GM21447 (cell line): ENCODE results near the gene ZNF454.

ENCODE experiments used
- ATAC-seq: cut with Tn5 transposase; IDR thresholded peaks from one replicate; pipeline ENCODE4 v1.9.1; 2021; ENCODE audit not compliant: unreplicated experiment

Gene ZNF454

GRCh38 chr5:178992291-178992895 is 51.4 kb downstream of the ZNF454 start:
- ATAC-seq = no peak

- ATAC-seq = no peak
Measured at GRCh38 chr5:178993236-178993765, 52.3 kb downstream of the ZNF454 start.

GRCh38 chr5:178993955-178994579 is 53.1 kb downstream of the ZNF454 start:
- no peak for ATAC-seq

GRCh38 chr5:178994580-178995340 is 53.8 kb downstream of the ZNF454 start, which contains the start of gene GRM6:
GRM6 (minus strand) TSS chr5:178995320; CDS start chr5:178994944, 376 bp downstream.
- ATAC-seq = no peak

DNA sequence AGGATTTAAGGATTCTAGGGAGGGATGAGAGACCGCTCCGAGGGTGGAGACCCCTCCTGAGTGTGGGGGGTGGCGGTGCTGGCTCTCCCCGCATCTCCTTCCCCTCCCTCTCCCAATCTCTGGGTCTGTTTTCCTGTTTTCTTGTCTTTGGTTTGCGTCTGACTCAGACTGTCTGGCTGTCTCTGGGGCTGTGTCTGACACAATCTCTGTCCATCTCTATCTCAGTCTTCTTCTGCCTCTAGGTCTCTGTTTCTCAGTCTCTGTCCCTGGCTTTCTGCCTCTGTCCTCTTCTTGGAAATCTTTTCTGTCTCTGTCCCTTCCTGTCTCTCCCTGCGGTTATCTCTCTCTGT is 54.3 kb downstream of the ZNF454 start:
- ATAC-seq = no peak

DNA sequence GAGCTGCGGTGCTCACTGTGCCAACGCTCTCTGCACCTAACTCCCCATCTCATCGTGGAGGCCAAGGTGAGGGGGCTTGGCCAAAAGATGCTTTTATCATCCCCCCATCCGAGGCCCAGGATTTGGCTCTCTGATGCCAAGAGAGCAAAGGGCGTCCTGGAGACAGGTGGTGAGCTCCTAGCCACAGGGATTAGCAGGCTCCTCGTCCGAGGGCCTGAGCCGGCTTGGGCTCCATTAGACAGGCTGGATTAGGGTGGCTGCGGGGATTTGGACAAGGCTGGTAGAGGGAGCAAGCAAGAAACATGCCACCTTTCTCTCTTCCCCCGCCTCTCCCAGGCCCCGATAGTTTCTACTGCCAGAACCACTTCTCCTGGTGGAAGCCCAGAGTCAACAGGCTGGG is 55.2 kb downstream of the ZNF454 start:
- no peak for ATAC-seq

DNA sequence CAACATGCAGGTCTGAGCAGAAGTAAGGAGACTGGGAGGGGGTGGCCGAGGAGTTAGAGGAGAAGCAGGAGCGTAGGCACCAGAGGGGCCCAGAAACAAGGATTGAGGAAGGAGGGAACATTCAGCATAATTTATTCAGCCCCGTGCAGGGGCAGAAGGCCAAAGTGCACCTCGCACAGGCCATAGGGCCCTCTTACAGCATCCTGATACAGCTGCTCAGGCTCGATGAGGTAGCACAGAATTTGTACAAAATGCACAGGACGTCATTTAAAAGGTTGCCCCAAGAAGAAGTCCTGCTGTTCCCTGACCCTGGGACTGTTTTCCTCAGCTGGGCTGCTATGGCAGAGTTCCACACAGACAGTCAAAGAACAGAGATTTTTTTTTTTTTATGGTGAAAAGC is 56.2 kb downstream of the ZNF454 start:
- no peak for ATAC-seq

DNA sequence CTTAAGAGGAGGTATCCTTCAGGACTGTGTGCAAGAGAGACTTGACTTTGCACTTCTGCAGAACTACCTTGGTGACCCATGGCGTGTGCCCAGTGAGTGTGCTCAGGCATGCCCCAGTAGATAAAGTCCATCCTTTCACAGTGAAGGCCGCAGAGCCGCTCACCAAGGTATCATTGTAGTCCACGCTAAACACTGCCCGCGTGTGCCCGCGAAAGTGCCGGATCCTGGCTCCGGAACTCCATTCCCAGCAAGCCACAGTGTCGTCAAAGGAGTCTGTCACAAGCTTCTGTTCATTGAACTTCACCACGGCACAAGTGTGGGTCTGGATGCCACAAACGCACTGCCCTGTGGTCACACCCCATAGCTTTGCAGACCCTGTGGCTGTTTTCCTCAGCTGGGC is 57.4 kb downstream of the ZNF454 start:
- ATAC-seq = no peak

DNA sequence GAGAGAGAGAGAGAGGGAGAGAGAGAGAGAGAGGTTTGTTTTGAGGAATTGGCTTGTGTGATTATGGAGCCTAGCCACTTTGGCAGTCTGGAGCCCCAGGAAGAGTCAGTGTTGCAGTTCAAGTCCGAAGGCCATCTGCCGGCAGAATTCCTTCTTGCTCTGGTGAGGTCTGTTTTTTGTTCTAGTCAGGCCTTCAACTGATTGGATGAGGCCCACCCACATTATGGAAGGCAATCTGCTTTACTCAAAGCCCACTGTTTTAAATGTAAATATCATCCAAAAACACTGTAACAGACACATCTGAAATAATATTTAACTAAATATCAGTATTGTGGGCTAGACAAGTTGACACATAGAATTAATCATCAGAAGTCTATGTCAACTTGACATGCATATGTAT is 65.6 kb downstream of the ZNF454 start:
- no peak for ATAC-seq

DNA sequence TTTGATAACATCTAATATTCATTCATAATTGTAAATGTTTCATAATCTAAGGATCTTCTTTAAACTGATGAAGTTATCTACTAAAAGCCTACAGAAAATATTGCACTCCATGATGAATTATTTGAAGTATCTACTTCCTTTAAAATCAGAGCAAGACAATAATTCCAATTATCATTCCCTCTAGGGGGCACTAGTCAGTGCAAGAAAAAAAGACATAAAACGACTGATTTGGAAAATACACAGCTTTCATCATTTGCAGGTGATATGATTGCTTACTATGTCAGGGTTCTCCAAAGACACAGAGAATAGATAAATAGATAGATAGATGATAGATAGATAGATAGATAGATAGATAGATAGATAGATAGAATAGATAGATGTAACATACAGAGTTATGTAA is 67.7 kb downstream of the ZNF454 start:
- no peak for ATAC-seq
